A673 (cell line): ENCODE data around the gene BCR. TPM values are rescaled to one million over a fixed set of nuclear protein-coding genes. Genes with fewer than 3 reads are reported as not detected.

ENCODE experiments used
- BruUV-seq: library from RNA; stranded (reverse); fragments of 400-500 nt; replicated peaks from 2 replicates; lab custom pipeline; 2021; lab: Mats Ljungman, UMichigan
- CTCF ChIA-PET: fragments of 300-600 bp; sonication (Branson Sonifier 250); formaldehyde crosslinking; loops from one replicate; lab custom pipeline; 2022; ENCODE audit warnings: antibody characterized with exemption; lab: Charles Lee
- POLR2A ChIA-PET: fragments of 300-600 bp; sonication (Branson Sonifier 250); formaldehyde crosslinking; loops from one replicate; lab custom pipeline; 2022; ENCODE audit warnings: antibody characterized with exemption; ENCODE audit not compliant: low non-redundant PET; lab: Charles Lee
- DNase-seq: peaks from one replicate; pipeline ENCODE4 v3.0.0-alpha.2; 2015; ENCODE audit warnings: low spot score
- H3K27ac ChIP-seq: fragments of 200-600 bp; sonication (generic); 2 replicates; pipeline ENCODE4 v1.5.1; 2016; ENCODE audit warnings: mixed run types, low read depth, mild to moderate bottlenecking, mixed read lengths, antibody characterized with exemption, low read length; ENCODE audit not compliant: poor library complexity, severe bottlenecking
- H3K27me3 ChIP-seq: fragments of 200-600 bp; sonication (generic); replicated peaks from 2 replicates; pipeline ENCODE4 v1.6.1; 2017; ENCODE audit warnings: mixed run types, low read depth, mild to moderate bottlenecking, mixed read lengths, antibody characterized with exemption, low read length; ENCODE audit not compliant: insufficient read depth, poor library complexity
- H3K36me3 ChIP-seq: fragments of 200-600 bp; sonication (generic); 2 replicates; pipeline ENCODE4 v1.6.1; 2016; ENCODE audit warnings: mixed run types, mild to moderate bottlenecking, mixed read lengths, antibody characterized with exemption, low read length; ENCODE audit not compliant: insufficient read depth, poor library complexity, severe bottlenecking
- H3K4me1 ChIP-seq: fragments of 200-600 bp; sonication (generic); 2 replicates; pipeline ENCODE4 v1.6.1; 2017; ENCODE audit warnings: mixed run types, mild to moderate bottlenecking, mixed read lengths, antibody characterized with exemption, low read length; ENCODE audit not compliant: insufficient read depth, poor library complexity, severe bottlenecking
- H3K4me3 ChIP-seq: fragments of 200-600 bp; sonication (generic); 2 replicates; pipeline ENCODE4 v1.5.1; 2016; ENCODE audit warnings: low read depth, mixed run types, mild to moderate bottlenecking, mixed read lengths, low read length; ENCODE audit not compliant: poor library complexity, severe bottlenecking
- H3K9me3 ChIP-seq: fragments of 200-600 bp; sonication (generic); 2 replicates; pipeline ENCODE4 v1.6.1; 2016; ENCODE audit warnings: mixed run types, low read depth, mild to moderate bottlenecking, mixed read lengths, antibody characterized with exemption, low read length; ENCODE audit not compliant: poor library complexity, severe bottlenecking
- EZH2 ChIP-seq: fragments of 200-600 bp; sonication (generic); IDR thresholded peaks from 2 replicates; pipeline ENCODE4 v1.6.1; 2017; ENCODE audit warnings: borderline replicate concordance, low read depth, mild to moderate bottlenecking, mixed read lengths, antibody characterized with exemption, low read length; ENCODE audit not compliant: poor library complexity, severe bottlenecking
- intact Hi-C: fragments of 100-400 bp; cut with micrococcal nuclease; formaldehyde crosslinking; loops from one replicate; pipeline ENCODE4 v1.10.0; 2022; ENCODE audit not compliant: unreplicated experiment
- total RNA-seq: library from RNA; stranded (reverse); gene quantifications from 2 replicates; pipeline ENCODE4 v1.2.3, GENCODE V29; 2021
- TF ChIP-seq, protein P1 (sequence below): fragments of 300-800, 200-600 bp; sonication (generic); conservative IDR thresholded peaks from 2 replicates; pipeline ENCODE4 v1.5.1; 2017; ENCODE audit warnings: low read depth, mild to moderate bottlenecking, antibody characterized with exemption, low read length, moderate library complexity, mixed read lengths

BCR gene
- total RNA-seq, 1 experiment from 2014 or later: 63.1 TPM

GRCh38 chr22:23142546-23143105 is 37.7 kb upstream of the BCR start:
- ChIA-PET POLR2A (no interaction called here), CTCF (interaction anchor here (0.7 kb wide), 1 partner anchor 15 kb away, joined by 5 read pairs; no protein-coding TSS in a partner anchor)
- peaks cover 4% of the 10 kb centered on the region for H3K4me1 ChIP-seq
- TF ChIP-seq, protein P1, sequence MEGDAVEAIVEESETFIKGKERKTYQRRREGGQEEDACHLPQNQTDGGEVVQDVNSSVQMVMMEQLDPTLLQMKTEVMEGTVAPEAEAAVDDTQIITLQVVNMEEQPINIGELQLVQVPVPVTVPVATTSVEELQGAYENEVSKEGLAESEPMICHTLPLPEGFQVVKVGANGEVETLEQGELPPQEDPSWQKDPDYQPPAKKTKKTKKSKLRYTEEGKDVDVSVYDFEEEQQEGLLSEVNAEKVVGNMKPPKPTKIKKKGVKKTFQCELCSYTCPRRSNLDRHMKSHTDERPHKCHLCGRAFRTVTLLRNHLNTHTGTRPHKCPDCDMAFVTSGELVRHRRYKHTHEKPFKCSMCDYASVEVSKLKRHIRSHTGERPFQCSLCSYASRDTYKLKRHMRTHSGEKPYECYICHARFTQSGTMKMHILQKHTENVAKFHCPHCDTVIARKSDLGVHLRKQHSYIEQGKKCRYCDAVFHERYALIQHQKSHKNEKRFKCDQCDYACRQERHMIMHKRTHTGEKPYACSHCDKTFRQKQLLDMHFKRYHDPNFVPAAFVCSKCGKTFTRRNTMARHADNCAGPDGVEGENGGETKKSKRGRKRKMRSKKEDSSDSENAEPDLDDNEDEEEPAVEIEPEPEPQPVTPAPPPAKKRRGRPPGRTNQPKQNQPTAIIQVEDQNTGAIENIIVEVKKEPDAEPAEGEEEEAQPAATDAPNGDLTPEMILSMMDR: no peak
- no peak for TF ChIP-seq EZH2
- no peak for DNase-seq
- no peaks in the 10 kb centered on the region for H3K36me3 ChIP-seq
- BruUV-seq: no TSS peak
- intact Hi-C loops: no loop called here
- no peaks in the 10 kb centered on the region for H3K27me3 ChIP-seq
- H3K9me3 ChIP-seq: no peaks in the 10 kb centered on the region
- H3K27ac ChIP-seq: no peak overlapping the region
- peak overlapping the region; percentile 17 for H3K4me3 ChIP-seq

GRCh38 chr22:23143119-23143518 is 37.2 kb upstream of the BCR start:
- H3K36me3 ChIP-seq: no peaks in the 10 kb centered on the region
- CTCF ChIA-PET: no interaction called here
- POLR2A ChIA-PET: no interaction called here
- no peaks in the 10 kb centered on the region for H3K9me3 ChIP-seq
- intact Hi-C loops: no loop called here
- H3K4me3 ChIP-seq: no peak overlapping the region
- no peak for DNase-seq
- no TSS peak for BruUV-seq
- no peaks in the 10 kb centered on the region for H3K27me3 ChIP-seq
- H3K4me1 ChIP-seq: peaks cover 4% of the 10 kb centered on the region
- no peak overlapping the region for H3K27ac ChIP-seq
- TF ChIP-seq, protein P1: no peak
- no peak for TF ChIP-seq EZH2

GRCh38 chr22:23144432-23144831 is 35.9 kb upstream of the BCR start:
- no peak for DNase-seq
- ChIA-PET POLR2A (no interaction called here), CTCF (interaction anchor here (0.6 to 1.4 kb wide), 4 partner anchors 30 to 1008 kb away, joined by 3 to 7 read pairs (median 4); no protein-coding TSS in a partner anchor)
- Histone ChIP-seq H3K4me1 (peaks cover 4% of the 10 kb centered on the region), H3K27ac (no peak overlapping the region), H3K4me3 (peak overlapping the region; percentile 52), H3K9me3 (no peaks in the 10 kb centered on the region), H3K27me3 (no peaks in the 10 kb centered on the region), H3K36me3 (no peaks in the 10 kb centered on the region)
- BruUV-seq: no TSS peak
- TF ChIP-seq EZH2: no peak
- TF ChIP-seq, protein P1: no peak
- intact Hi-C loops: no loop called here
